AG09309 (cell line): ENCODE measurements around the gene ATP1B2.

Experiments used
- DNase-seq: peaks from one replicate; pipeline ENCODE4 v3.0.0-alpha.2; 2010; ENCODE audit warnings: low read depth
- H3K4me3 ChIP-seq: 2 replicates; pipeline ENCODE4 v1.5.1; 2011; ENCODE audit warnings: mild to moderate bottlenecking, low read depth, low read length, moderate library complexity; ENCODE audit not compliant: control insufficient read depth
- CTCF ChIP-seq: IDR thresholded peaks from 2 replicates; pipeline ENCODE4 v1.5.1; 2011; ENCODE audit warnings: mild to moderate bottlenecking, low read depth, low read length, inconsistent platforms; ENCODE audit not compliant: insufficient read depth, control insufficient read depth; ENCODE audit errors: missing control alignments

Gene ATP1B2

GRCh38 chr17:7688808-7689316 lies 38.1 kb downstream of the ATP1B2 start:
- peak overlapping the region; percentile 86 for H3K4me3 ChIP-seq
- no peak for DNase-seq
- TF ChIP-seq CTCF = no peak

DNA sequence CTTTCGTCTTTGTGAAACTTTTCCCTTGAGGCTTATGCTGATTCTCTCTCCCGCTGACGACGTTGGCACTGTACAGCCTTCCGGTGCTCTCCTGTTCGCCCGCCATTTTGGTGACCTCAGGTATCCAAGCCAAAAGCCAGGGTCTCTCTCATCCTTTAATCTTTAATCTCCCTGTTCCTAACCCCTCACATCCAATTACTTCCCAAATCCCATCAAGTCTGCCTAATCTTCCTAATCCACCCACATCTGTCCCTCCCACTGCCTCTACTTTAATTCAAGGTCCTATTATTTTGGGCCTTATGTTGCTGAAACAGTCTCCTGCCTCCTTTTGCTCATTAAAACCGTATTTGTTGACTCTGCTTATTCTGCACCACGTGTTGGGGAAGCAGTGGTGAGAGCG lies 44.9 kb downstream of the ATP1B2 start:
- no peak for TF ChIP-seq CTCF
- DNase-seq = no peak

DNA sequence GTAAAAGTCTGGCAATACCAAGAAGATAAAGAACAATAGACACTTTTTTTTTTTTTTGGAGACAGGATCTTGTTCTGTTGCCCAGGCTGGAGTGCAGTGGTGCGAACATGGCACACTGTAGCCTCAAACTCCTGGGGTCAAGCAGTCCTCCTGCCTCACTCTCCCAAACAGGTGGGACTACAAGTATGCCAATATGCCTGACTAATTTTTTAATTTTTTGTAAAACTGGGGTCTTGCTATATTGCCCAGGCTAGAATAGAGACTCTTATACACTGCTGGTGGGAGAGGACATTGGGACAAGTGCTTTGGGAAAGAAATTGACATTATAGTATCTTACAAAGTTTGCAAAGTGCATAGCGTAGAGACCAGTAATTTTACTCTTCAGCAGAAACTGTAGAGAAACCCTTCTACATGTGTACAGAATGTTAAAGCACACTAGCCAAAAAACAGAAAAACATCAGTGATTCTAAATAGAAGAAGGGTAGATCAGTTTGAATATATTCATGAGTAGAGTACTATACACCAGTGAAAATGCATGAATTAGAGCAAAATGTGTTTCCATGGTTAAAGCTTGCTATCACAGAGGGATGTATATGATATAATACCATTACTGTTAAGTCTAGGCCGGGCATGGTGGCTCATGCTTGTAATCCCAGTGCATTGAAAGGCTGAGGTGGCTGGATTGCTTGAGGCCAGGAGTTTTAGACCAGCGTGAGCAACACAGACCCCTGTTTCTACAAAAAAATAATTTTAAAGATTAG lies 47.3 kb downstream of the ATP1B2 start:
- DNase-seq = no peak
- TF ChIP-seq CTCF = no peak
- no peak overlapping the region for H3K4me3 ChIP-seq

More for the DNA sequence above, 44.9 kb downstream of the ATP1B2 start:
- no peak overlapping the region for H3K4me3 ChIP-seq

DNA sequence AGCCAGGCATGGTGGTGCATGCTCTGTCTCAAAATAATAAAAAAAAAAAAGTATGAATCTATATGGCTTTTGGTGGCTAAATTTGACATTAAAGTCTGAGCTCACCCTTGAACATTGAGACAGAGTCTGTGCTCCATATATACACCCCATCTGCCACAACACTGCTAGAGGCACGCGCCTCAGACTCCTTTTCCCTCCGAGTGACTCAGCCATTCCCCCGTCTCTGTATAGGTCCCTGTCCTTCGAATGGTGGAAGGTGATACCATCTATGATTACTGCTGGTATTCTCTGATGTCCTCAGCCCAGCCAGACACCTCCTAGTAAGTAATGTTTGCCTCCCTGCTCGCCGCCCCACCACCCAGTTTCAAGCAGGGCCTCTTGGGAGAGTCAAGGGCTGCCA lies 49.8 kb downstream of the ATP1B2 start:
- no peak for TF ChIP-seq CTCF
- DNase-seq = no peak
- H3K4me3 ChIP-seq = no peak overlapping the region

- TF ChIP-seq CTCF = no peak
- DNase-seq = no peak
- no peak overlapping the region for H3K4me3 ChIP-seq
Measured at GRCh38 chr17:7701681-7702080, 51.0 kb downstream of the ATP1B2 start.

- no peak overlapping the region for H3K4me3 ChIP-seq
- DNase-seq = no peak
- no peak for TF ChIP-seq CTCF
Measured at GRCh38 chr17:7702776-7703175, 52.0 kb downstream of the ATP1B2 start.
